Suprapubic skin (tissue), 3 donors: ENCODE data around the gene NOVA1.

Source experiments
- CTCF ChIP-seq, 2 donors: fragments of 200-600 bp in 1 of 2; fragments of 450-650 bp in 1 of 2; sonication (generic) in 1 of 2; IDR thresholded peaks; one replicate each; pipeline ENCODE4 v1.5.1; 2016 to 2019; ENCODE audit warnings: antibody characterized with exemption in 2 of 2, mild to moderate bottlenecking in 1 of 2, moderate library complexity in 1 of 2
- POLR2AphosphoS5 ChIP-seq, 3 donors: sonication (generic); formaldehyde crosslinking; IDR thresholded peaks; one replicate each; pipeline ENCODE4 v1.6.1; 2017; ENCODE audit warnings: antibody characterized with exemption in 3 of 3

GRCh38 chr14:26478967-26479366 lies 118.9 kb downstream of the NOVA1 start:
- TF ChIP-seq CTCF (IDR thresholded peaks at IDR 0.05) (no peak), POLR2AphosphoS5 (IDR thresholded peaks at IDR 0.05) (no peak)
